GM12864 (cell line): ENCODE results near the gene NT5C.
A peak's percentile ranks its signal among the peaks of the same experiment; 100 is the strongest.

Experiments
- DNase-seq: peaks from one replicate; pipeline ENCODE4 v3.0.0-alpha.2; 2011; ENCODE audit warnings: low read depth
- H3K4me3 ChIP-seq: 2 replicates; pipeline ENCODE4 v1.5.1; 2011; ENCODE audit warnings: mild to moderate bottlenecking, low read depth, low read length, control low read depth
- CTCF ChIP-seq: IDR thresholded peaks from 2 replicates; pipeline ENCODE4 v1.5.1; 2011; ENCODE audit warnings: low read depth, mild to moderate bottlenecking, moderate library complexity, low read length, control low read depth, inconsistent platforms; ENCODE audit errors: missing control alignments

Gene NT5C

GRCh38 chr17:75105126-75106080 lies 26.1 kb downstream of the NT5C start:
- no peak for DNase-seq
- TF ChIP-seq CTCF: peak; percentile 89
- no peak overlapping the region for H3K4me3 ChIP-seq

GRCh38 chr17:75103601-75104554 lies 27.7 kb downstream of the NT5C start:
- no peak for TF ChIP-seq CTCF
- no peak for DNase-seq
- no peak overlapping the region for H3K4me3 ChIP-seq

GRCh38 chr17:75102385-75102821 lies 29.1 kb downstream of the NT5C start:
- no peak for DNase-seq
- H3K4me3 ChIP-seq: no peak overlapping the region
- TF ChIP-seq CTCF: no peak

GRCh38 chr17:75099881-75100595 lies 31.5 kb downstream of the NT5C start:
- DNase-seq: no peak
- H3K4me3 ChIP-seq: no peak overlapping the region
- no peak for TF ChIP-seq CTCF

GRCh38 chr17:75098861-75099260 lies 32.7 kb downstream of the NT5C start:
- H3K4me3 ChIP-seq: no peak overlapping the region
- no peak for DNase-seq
- no peak for TF ChIP-seq CTCF

- H3K4me3 ChIP-seq: no peak overlapping the region
- TF ChIP-seq CTCF: no peak
- no peak for DNase-seq
Observed at GRCh38 chr17:75097865-75098264, 33.7 kb downstream of the NT5C start.
